NB4 (cell line): ENCODE data around the gene LCN1.

Source experiments
- MAX ChIP-seq: IDR thresholded peaks from 2 replicates; pipeline ENCODE4 v1.6.1; 2011; ENCODE audit warnings: low read depth, low read length
- MYC ChIP-seq: IDR thresholded peaks from 2 replicates; pipeline ENCODE4 v1.6.1; 2011; ENCODE audit warnings: low read depth, low read length
- POLR2A ChIP-seq: IDR thresholded peaks from 2 replicates; pipeline ENCODE4 v1.6.1; 2011; ENCODE audit warnings: mild to moderate bottlenecking; ENCODE audit not compliant: insufficient read length; ENCODE audit errors: extremely low read depth
- TF ChIP-seq, protein P1 (sequence below): IDR thresholded peaks from one replicate; pipeline ENCODE4 v1.5.1; 2012; ENCODE audit warnings: low read depth, low read length

- TF ChIP-seq POLR2A (no peak), MYC (no peak), MAX (no peak)
- TF ChIP-seq, protein P1, sequence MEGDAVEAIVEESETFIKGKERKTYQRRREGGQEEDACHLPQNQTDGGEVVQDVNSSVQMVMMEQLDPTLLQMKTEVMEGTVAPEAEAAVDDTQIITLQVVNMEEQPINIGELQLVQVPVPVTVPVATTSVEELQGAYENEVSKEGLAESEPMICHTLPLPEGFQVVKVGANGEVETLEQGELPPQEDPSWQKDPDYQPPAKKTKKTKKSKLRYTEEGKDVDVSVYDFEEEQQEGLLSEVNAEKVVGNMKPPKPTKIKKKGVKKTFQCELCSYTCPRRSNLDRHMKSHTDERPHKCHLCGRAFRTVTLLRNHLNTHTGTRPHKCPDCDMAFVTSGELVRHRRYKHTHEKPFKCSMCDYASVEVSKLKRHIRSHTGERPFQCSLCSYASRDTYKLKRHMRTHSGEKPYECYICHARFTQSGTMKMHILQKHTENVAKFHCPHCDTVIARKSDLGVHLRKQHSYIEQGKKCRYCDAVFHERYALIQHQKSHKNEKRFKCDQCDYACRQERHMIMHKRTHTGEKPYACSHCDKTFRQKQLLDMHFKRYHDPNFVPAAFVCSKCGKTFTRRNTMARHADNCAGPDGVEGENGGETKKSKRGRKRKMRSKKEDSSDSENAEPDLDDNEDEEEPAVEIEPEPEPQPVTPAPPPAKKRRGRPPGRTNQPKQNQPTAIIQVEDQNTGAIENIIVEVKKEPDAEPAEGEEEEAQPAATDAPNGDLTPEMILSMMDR: no peak
Observed at GRCh38 chr9:135563039-135563476, 41.8 kb downstream of the LCN1 start.
